Adipocyte (in vitro differentiated cells): Measurements from ENCODE around the gene ZNF330.
"Not testable (repeated sequence)": the region's sequence is repeated elsewhere in the genome, so short reads cannot be mapped to it uniquely, and the experiment has no call there.

Experiments
- DNase-seq: peaks from one replicate; pipeline ENCODE4 v3.0.0-alpha.2; 2015; ENCODE audit warnings: low read depth
- H3K27me3 ChIP-seq: replicated peaks from 2 replicates; pipeline ENCODE4 v1.7.0; 2013; ENCODE audit warnings: mild to moderate bottlenecking, low read length, moderate library complexity; ENCODE audit not compliant: control insufficient read depth, insufficient read depth
- H3K36me3 ChIP-seq: 2 replicates; pipeline ENCODE4 v1.7.0; 2013; ENCODE audit warnings: low read length, mild to moderate bottlenecking, moderate library complexity; ENCODE audit not compliant: control insufficient read depth, insufficient read depth, severe bottlenecking
- H3K4me1 ChIP-seq: 2 replicates; pipeline ENCODE4 v1.7.0; 2013; ENCODE audit warnings: mild to moderate bottlenecking, low read length, moderate library complexity; ENCODE audit not compliant: control insufficient read depth, insufficient read depth
- H3K4me3 ChIP-seq: 2 replicates; pipeline ENCODE4 v1.7.0; 2013; ENCODE audit warnings: mild to moderate bottlenecking, low read length, moderate library complexity
- H3K9ac ChIP-seq: 2 replicates; pipeline ENCODE4 v1.7.0; 2013; ENCODE audit warnings: mild to moderate bottlenecking, low read length, moderate library complexity
- H3K9me3 ChIP-seq: 2 replicates; pipeline ENCODE4 v1.7.0; 2013; ENCODE audit warnings: mild to moderate bottlenecking, low read length, moderate library complexity; ENCODE audit not compliant: control insufficient read depth

Gene ZNF330

DNA sequence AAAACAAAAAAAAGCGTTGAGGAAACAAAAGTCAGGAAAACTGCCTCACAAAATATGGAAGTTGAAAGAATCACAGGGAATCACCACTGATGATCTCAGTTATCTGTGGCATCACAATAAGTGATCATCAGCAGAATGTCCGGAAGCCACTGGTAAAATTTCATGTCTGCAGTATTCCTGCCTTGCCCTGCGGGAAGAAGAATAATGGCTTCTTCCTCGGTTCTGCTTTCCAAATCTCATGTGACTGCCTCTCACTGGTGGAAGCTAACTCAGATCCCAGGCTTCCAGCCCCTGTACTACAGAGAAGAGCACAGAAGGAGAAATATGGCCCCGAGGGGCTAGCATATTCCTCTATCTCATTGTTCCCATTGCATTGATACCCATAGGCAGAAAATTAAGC, 12.7 kb upstream of the ZNF330 start:
- no peaks in the 10 kb centered on the region for H3K27me3 ChIP-seq
- DNase-seq, result no peak
- no peak overlapping the region for H3K9ac ChIP-seq
- no peaks in the 10 kb centered on the region for H3K4me1 ChIP-seq
- no peak overlapping the region for H3K4me3 ChIP-seq
- no peaks in the 10 kb centered on the region for H3K36me3 ChIP-seq
- H3K9me3 ChIP-seq, result no peaks in the 10 kb centered on the region

DNA sequence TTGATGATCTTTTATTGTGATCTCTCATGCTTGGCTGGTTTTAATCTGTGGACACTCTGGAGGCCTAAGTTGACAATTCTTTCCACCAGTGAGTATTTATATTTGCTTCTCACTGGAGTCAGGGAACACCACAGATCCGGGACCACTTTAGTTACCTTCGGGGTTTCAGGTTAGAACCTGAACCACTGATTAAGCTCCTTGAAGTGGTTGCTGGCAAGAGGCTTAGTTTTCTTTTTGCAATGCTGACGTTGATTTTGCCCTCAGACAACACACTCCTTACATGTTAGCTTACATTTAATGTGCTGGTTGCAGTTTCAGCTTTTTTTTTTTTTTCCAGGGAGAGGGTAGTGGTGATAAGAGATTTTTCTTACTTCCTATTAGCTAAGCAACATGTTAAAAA, 10.5 kb upstream of the ZNF330 start:
- Histone ChIP-seq H3K9me3 (no peaks in the 10 kb centered on the region), H3K36me3 (no peaks in the 10 kb centered on the region), H3K9ac (no peak overlapping the region), H3K4me3 (no peak overlapping the region), H3K27me3 (no peaks in the 10 kb centered on the region), H3K4me1 (no peaks in the 10 kb centered on the region)
- DNase-seq, result no peak

DNA sequence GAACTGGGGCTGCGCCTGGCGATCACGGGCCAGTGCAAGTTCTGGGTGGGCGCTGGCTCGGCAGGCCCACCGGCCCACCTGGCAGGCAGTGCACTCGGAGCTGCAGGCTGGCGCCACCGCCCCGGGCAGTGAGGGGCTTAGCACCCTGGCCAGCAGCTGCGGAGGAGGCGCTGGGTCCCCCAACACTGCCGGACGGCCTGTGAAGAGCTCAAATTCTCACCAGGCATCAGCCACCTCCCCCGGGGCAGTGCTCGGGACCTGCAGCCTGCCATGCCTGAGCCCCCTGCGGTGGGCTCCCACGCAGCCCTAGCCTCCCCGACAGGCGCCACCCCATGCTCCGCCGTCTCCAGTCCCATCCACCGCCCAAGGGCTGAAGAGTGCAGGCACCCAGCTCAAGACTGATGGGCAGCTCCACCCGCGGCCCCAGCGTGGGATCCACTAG, 7.1 kb upstream of the ZNF330 start:
- no peak overlapping the region for H3K9ac ChIP-seq
- DNase-seq, result no peak

DNA sequence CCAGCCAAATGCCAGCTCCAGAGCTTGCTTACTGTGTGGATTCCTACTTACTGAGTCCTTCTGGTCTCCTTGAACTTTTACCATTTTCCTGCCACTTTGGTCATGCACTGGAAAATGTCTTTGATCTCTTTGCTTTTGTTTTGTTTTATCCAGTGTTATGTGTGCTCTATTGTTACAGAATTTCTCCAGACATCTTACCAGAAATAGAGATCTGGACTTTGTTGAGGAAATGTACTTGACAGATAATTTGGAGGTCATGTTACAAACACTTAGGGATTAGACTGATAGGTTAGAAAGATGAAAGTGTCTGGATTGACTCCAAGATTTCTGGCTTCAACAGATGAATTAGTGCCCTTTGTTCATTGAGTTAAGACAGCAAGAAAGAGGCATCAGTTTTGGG, 5.7 kb upstream of the ZNF330 start:
- H3K4me1 ChIP-seq, result no peaks in the 10 kb centered on the region
- peak; percentile 9 for DNase-seq

More for the DNA sequence above, 7.1 kb upstream of the ZNF330 start:
- no peaks in the 10 kb centered on the region for H3K4me1 ChIP-seq
- H3K36me3 ChIP-seq, result no peaks in the 10 kb centered on the region
- H3K9me3 ChIP-seq, result no peaks in the 10 kb centered on the region
- H3K27me3 ChIP-seq, result no peaks in the 10 kb centered on the region
- H3K4me3 ChIP-seq, result no peak overlapping the region

DNA sequence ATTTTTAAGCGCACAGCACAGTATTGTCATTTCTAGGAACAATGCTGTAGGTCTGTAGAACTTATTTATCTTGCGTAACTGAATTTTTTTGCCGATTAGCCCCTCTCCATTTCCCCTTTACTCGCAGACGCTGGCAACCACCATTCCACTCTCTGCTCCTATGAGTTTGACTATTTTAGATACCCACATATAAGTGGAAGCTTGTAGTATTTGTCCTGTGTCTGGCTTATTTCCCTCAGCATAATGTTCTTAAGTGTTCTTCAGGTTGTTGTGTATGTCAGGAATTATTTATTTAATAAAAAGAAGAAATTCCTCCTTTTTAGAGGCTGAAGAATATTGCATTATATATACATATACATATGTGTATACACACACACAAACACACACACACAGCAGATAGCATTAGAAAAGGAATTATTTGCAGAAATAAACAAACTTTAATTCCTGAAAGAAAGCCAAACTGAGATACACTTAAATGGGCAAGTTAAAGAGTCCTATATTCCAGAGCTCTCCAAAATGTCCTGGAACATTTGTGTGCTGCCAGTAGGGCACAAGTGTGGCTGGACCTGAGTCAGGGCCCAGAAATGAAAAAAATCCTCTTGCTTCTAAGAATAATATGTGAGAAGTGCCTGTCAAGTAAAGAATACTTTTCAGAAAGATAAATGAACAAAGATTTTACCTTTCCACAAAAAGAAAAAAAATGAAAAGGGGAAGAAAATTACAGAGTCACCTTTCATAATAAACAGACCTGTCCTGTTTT, 4.5 kb upstream of the ZNF330 start:
- peak; percentile 4 for DNase-seq
- Histone ChIP-seq H3K9ac (no peak overlapping the region), H3K27me3 (no peaks in the 10 kb centered on the region), H3K36me3 (no peaks in the 10 kb centered on the region), H3K4me3 (no peak overlapping the region), H3K9me3 (no peaks in the 10 kb centered on the region), H3K4me1 (peaks cover 3% of the 10 kb centered on the region)

More for the DNA sequence above, 5.7 kb upstream of the ZNF330 start:
- Histone ChIP-seq H3K36me3 (no peaks in the 10 kb centered on the region), H3K27me3 (no peaks in the 10 kb centered on the region), H3K4me3 (no peak overlapping the region), H3K9ac (no peak overlapping the region), H3K9me3 (no peaks in the 10 kb centered on the region)

DNA sequence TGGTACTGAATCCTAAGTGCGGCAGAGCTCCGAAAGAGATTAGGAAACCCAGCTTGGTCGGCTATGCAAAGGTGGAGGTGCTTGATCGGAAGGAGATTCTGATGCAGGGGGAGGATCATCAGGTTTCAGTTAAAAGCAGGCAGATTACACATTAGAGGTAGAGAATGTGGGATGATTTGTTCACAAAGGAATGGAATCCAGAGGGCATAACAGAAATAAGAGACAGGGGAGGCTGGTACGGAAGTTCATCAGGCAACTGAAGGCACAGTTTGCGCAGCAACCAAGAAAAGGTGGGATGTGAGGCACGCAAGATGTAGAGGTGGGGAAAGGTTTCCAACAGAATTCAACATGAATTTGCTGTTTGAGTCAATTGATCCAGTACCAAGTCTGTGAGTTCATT, 424 bp upstream of the ZNF330 start:
- H3K9ac ChIP-seq, result peak overlapping the region; percentile 99
- no peaks in the 10 kb centered on the region for H3K9me3 ChIP-seq
- no peaks in the 10 kb centered on the region for H3K27me3 ChIP-seq
- no peak for DNase-seq
- peaks cover 29% of the 10 kb centered on the region for H3K4me1 ChIP-seq
- H3K36me3 ChIP-seq, result peaks cover 31% of the 10 kb centered on the region
- peak overlapping the region; percentile 100 for H3K4me3 ChIP-seq

DNA sequence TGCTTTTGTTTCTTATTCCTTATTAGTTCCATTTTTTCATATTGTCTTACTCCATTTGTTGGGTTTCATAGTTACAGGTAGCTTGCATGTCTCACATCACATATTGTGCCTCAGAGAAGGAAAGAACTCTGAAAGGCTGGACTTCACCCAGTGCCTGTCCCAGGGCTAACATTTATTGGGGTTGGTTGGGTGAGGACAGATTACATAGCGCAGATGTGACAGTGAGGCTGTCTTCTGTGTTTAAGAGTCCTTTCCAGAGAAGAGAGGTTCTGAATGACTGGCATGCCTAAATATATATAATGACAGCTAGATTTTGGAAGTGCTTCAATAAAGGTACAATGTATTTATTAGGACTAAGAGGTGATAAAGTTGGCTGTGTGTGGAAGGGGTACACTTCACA, 2.7 kb downstream of the ZNF330 start:
- no peak overlapping the region for H3K9ac ChIP-seq
- H3K27me3 ChIP-seq, result no peaks in the 10 kb centered on the region
- DNase-seq, result no peak
- peaks cover 60% of the 10 kb centered on the region for H3K36me3 ChIP-seq
- peaks cover 29% of the 10 kb centered on the region for H3K4me1 ChIP-seq
- no peak overlapping the region for H3K4me3 ChIP-seq
- no peaks in the 10 kb centered on the region for H3K9me3 ChIP-seq

DNA sequence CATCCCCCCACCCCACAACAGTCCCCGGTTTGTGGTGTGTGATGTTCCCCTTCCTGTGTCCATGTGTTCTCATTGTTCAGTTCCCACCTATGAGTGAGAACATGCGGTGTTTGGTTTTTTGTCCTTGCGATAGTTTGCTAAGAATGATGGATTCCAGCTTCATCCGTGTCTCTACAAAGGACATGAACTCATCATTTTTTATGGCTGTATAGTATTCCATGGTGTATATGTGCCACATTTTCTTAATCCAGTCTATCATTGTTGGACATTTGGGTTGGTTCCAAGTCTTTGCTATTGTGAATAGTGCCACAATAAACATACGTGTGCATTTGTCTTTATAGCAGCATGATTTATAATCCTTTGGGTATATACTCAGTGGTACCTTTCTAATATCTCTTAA, 6.6 kb downstream of the ZNF330 start:
- not testable (repeated sequence) for H3K9me3 ChIP-seq, DNase-seq, H3K9ac ChIP-seq, H3K4me3 ChIP-seq, H3K27me3 ChIP-seq
- Histone ChIP-seq H3K36me3 (peaks cover 98% of the 10 kb centered on the region), H3K4me1 (peaks cover 19% of the 10 kb centered on the region)

DNA sequence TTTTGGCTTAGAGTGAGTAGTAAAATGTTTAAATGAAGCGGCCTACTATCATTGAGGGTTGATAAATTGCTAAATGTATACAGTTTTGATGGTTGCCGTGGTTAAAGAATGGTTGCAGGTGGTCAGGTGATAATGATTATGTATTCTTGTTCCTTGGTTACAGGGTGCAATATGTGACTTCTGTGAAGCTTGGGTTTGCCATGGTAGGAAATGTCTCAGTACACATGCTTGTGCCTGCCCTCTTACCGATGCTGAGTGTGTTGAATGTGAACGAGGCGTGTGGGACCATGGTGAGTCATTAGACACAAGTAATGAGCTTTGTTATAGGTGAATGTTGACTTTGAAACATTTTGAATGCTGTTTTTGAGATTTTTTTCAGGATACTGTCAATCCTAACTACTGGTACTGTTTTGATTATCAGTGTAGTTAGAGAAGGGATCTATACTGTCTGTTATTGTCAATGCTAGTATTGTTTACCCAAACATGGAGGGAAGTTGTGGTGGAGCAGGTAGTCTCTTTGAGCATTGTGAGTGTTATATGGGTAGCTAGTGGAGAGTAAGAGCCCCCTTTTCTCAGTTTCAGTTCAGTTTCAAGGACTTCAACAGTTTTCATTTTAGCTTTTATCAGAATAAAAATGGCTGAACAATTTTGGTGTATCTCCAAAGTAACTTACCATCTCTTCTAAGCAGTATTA, 8.9 kb downstream of the ZNF330 start:
- peaks cover 98% of the 10 kb centered on the region for H3K36me3 ChIP-seq
- H3K9ac ChIP-seq, result no peak overlapping the region
- H3K27me3 ChIP-seq, result no peaks in the 10 kb centered on the region
- DNase-seq, result no peak
- no peaks in the 10 kb centered on the region for H3K9me3 ChIP-seq
- H3K4me1 ChIP-seq, result no peaks in the 10 kb centered on the region
- H3K4me3 ChIP-seq, result no peak overlapping the region

DNA sequence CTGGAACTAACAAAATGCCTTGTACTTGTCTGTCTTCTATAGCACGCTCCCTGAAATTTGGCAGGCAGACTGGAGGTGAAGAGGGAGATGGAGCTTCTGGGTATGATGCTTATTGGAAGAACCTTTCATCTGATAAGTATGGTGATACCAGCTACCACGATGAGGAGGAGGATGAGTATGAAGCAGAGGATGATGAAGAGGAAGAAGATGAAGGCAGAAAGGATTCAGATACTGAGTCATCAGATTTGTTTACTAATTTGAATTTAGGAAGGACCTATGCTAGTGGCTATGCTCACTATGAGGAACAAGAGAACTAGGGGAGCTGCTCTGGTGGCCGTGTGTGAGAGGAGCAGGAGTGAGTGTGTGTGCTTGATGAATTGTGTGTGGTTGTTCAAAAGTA, 13.0 kb downstream of the ZNF330 start:
- DNase-seq, result no peak
- Histone ChIP-seq H3K9ac (no peak overlapping the region), H3K36me3 (peaks cover 69% of the 10 kb centered on the region), H3K4me3 (no peak overlapping the region), H3K9me3 (no peaks in the 10 kb centered on the region), H3K27me3 (no peaks in the 10 kb centered on the region), H3K4me1 (no peaks in the 10 kb centered on the region)

DNA sequence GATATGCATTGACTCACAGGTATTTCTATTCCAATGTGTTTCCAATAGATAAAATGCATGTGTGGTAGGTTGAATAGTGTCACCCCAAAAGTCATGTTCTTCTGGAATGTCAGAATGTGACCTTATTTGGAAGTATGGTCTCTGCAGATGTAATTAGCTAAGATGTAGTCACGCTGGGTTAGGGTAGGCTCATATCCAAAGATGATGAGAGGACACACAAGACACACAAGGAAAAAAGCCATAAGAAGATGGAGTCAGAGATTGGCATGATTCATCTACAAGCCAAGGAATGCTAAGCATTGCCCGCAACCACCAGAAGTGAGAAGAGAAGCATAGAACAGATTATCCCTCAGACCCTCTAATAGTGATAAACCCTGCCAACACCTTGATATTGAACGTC, 17.5 kb downstream of the ZNF330 start:
- Histone ChIP-seq H3K4me1 (no peaks in the 10 kb centered on the region), H3K9me3 (no peaks in the 10 kb centered on the region), H3K27me3 (no peaks in the 10 kb centered on the region), H3K36me3 (peaks cover 24% of the 10 kb centered on the region), H3K9ac (no peak overlapping the region), H3K4me3 (no peak overlapping the region)
- no peak for DNase-seq
